ENCODE measurements around the gene B4GALT5.

The B4GALT5 gene

DNA sequence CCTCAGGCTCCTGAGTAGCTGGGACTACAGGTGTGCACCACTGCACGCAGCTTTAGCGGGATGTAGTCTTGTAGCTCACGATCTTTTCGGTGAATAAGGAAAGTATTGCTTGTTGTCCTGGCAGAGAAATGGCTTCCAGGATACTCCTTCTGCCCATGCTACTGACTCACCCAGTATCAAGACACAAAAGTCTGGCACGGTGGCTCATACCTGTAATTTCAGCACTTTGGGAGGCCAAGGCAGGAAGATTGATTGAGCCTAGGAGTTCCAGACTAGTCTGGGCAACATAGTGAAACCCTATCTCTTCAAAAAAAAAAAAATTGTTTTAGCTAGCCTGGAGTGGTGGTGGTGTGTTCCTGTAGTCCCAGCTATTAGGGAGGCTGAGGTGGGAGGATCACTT lies 40.9 kb upstream of the B4GALT5 start:
- H3K4ac ChIP-seq (ENCODE audit: low read depth, low read length), result no peak overlapping the region
- H3K4me1 ChIP-seq (ENCODE audit: control insufficient read depth in 1 of 2, insufficient read depth in 2 of 2, low read length in 2 of 2), result peaks cover 3 to 8% of the 10 kb centered on the region in 2 experiments
- no peak overlapping the region for H3K4me2 ChIP-seq (ENCODE audit: low read length)
- no peak overlapping the region for H4K12ac ChIP-seq (ENCODE audit: low read depth, low read length)
- H3K23ac ChIP-seq (ENCODE audit: low read length), result no peak overlapping the region
- H3K9me3 ChIP-seq (ENCODE audit: insufficient read depth, low read depth, low read length), result peaks cover 3% of the 10 kb centered on the region
- H3K9ac ChIP-seq (ENCODE audit: low read length), result no peak overlapping the region
- no peak overlapping the region for H2BK120ac ChIP-seq (ENCODE audit: insufficient read depth, low read length, poor library complexity)
- peaks cover 3% of the 10 kb centered on the region for H3K79me1 ChIP-seq (ENCODE audit: low read length)
- H2AFZ ChIP-seq (ENCODE audit: insufficient read depth, low read length, poor library complexity), result no peak overlapping the region
- no peak overlapping the region for H2BK12ac ChIP-seq (ENCODE audit: low read length)
- H3K36me3 ChIP-seq (ENCODE audit: control insufficient read depth in 1 of 2, insufficient read depth in 2 of 2, low read length in 2 of 2), result no peaks in the 10 kb centered on the region
- H4K91ac ChIP-seq (ENCODE audit: low read depth, low read length), result no peak overlapping the region
- H3K14ac ChIP-seq (ENCODE audit: low read length), result no peak overlapping the region
- no peak for DNase-seq
- no peaks in the 10 kb centered on the region for H3K27me3 ChIP-seq (ENCODE audit: insufficient read depth, low read length)
- no peak overlapping the region for H2AK5ac ChIP-seq (ENCODE audit: low read length)
- no peaks in the 10 kb centered on the region for H3K79me2 ChIP-seq (ENCODE audit: control insufficient read depth, insufficient read depth, low read length, poor library complexity)
- no peak overlapping the region for H3K4me3 ChIP-seq (ENCODE audit: low read depth, low read length)
- no peak overlapping the region for H4K8ac ChIP-seq (ENCODE audit: low read depth, low read length)
- H2BK5ac ChIP-seq (ENCODE audit: low read depth, low read length, poor library complexity), result no peak overlapping the region
- H3K18ac ChIP-seq (ENCODE audit: low read length), result no peak overlapping the region
- no CpG with 5 or more reads among the region's 5 CpGs for WGBS (ENCODE audit: extremely low coverage, insufficient coverage, insufficient read length)
- no peak overlapping the region for H3K27ac ChIP-seq (ENCODE audit: low read depth, low read length)

DNA sequence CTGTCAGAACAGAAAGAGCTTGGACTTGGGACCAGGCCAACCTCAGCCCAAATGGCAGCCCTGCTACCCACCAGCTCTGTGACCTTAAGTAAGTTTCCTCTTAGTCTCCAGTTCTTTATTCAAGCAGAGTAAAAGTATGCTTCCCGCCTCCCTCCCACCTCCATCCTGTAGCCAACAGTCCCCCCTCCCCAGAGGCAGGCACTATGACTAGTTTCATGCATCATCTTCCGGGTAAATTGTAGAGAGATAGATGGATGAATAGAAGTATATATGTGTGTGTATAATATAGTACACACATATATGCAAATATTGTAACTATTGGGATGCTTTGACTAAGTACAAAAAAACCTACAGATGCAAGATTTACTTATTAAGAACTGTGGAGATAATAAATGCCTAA lies 39.5 kb upstream of the B4GALT5 start:
- H3K4me1 ChIP-seq (ENCODE audit: control insufficient read depth in 1 of 2, insufficient read depth in 2 of 2, low read length in 2 of 2), result peaks cover under 1 to 1% of the 10 kb centered on the region in 2 experiments
- no peak overlapping the region for H3K4me2 ChIP-seq (ENCODE audit: low read length)
- H3K27me3 ChIP-seq (ENCODE audit: insufficient read depth, low read length), result no peaks in the 10 kb centered on the region
- no peaks in the 10 kb centered on the region for H3K36me3 ChIP-seq (ENCODE audit: control insufficient read depth in 1 of 2, insufficient read depth in 2 of 2, low read length in 2 of 2)
- H3K9me3 ChIP-seq (ENCODE audit: insufficient read depth, low read depth, low read length), result no peaks in the 10 kb centered on the region
- no peak overlapping the region for H3K23ac ChIP-seq (ENCODE audit: low read length)
- H2AFZ ChIP-seq (ENCODE audit: insufficient read depth, low read length, poor library complexity), result no peak overlapping the region
- H3K14ac ChIP-seq (ENCODE audit: low read length), result no peak overlapping the region
- no peak overlapping the region for H3K27ac ChIP-seq (ENCODE audit: low read depth, low read length)
- H3K4me3 ChIP-seq (ENCODE audit: low read depth, low read length), result no peak overlapping the region
- no peak overlapping the region for H2AK5ac ChIP-seq (ENCODE audit: low read length)
- peaks cover under 1% of the 10 kb centered on the region for H3K79me1 ChIP-seq (ENCODE audit: low read length)
- no peaks in the 10 kb centered on the region for H3K79me2 ChIP-seq (ENCODE audit: control insufficient read depth, insufficient read depth, low read length, poor library complexity)
- H4K8ac ChIP-seq (ENCODE audit: low read depth, low read length), result no peak overlapping the region
- no CpG with 5 or more reads among the region's 2 CpGs for WGBS (ENCODE audit: extremely low coverage, insufficient coverage, insufficient read length)
- no peak overlapping the region for H3K18ac ChIP-seq (ENCODE audit: low read length)
- no peak overlapping the region for H2BK12ac ChIP-seq (ENCODE audit: low read length)
- no peak overlapping the region for H4K91ac ChIP-seq (ENCODE audit: low read depth, low read length)
- no peak overlapping the region for H2BK120ac ChIP-seq (ENCODE audit: insufficient read depth, low read length, poor library complexity)
- H3K9ac ChIP-seq (ENCODE audit: low read length), result no peak overlapping the region
- no peak for DNase-seq
- no peak overlapping the region for H2BK5ac ChIP-seq (ENCODE audit: low read depth, low read length, poor library complexity)
- H3K4ac ChIP-seq (ENCODE audit: low read depth, low read length), result no peak overlapping the region
- H4K12ac ChIP-seq (ENCODE audit: low read depth, low read length), result no peak overlapping the region

DNA sequence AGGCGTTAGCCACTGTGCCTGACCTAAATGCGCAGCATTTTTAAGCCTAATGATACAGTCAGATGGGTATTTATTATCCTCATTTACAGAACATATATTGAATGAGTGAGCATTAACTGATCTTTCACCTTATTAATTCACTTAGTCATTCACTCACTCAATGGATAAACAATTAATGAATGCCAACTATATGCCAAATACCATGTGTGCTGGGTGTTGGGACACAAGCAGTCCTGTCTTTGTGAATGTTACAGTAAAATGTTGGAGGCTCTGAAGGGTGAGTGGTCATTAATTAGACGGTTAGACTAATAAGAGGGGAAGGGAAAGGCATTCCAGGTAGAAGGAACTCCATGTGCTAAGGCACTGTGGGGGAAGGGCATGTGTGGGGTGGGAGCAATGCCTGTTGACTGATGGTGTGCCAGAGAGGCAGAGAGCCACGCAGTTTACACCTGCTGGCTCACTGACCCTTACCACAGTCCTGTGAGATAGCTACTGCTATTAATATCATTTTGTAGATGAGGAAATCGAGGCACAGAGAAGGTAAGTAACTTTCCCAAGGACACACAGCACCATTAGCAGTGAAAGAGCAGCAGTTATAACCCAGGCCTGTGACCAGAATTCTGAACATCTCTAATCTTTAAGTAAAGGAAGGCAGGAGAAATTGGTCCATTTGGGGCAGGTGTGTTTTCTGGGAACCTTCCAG lies 38.7 kb upstream of the B4GALT5 start:
- no peak overlapping the region for H2BK120ac ChIP-seq (ENCODE audit: insufficient read depth, low read length, poor library complexity)
- no peaks in the 10 kb centered on the region for H3K79me2 ChIP-seq (ENCODE audit: control insufficient read depth, insufficient read depth, low read length, poor library complexity)
- H4K91ac ChIP-seq (ENCODE audit: low read depth, low read length), result no peak overlapping the region
- no peak overlapping the region for H2BK5ac ChIP-seq (ENCODE audit: low read depth, low read length, poor library complexity)
- H3K18ac ChIP-seq (ENCODE audit: low read length), result no peak overlapping the region
- H3K4me1 ChIP-seq (ENCODE audit: control insufficient read depth in 1 of 2, insufficient read depth in 2 of 2, low read length in 2 of 2), result peaks cover 4 to 7% of the 10 kb centered on the region in 2 experiments
- WGBS (ENCODE audit: extremely low coverage, insufficient coverage, insufficient read length), result no CpG with 5 or more reads among the region's 5 CpGs
- no peak overlapping the region for H3K27ac ChIP-seq (ENCODE audit: low read depth, low read length)
- H3K27me3 ChIP-seq (ENCODE audit: insufficient read depth, low read length), result no peaks in the 10 kb centered on the region
- H2BK12ac ChIP-seq (ENCODE audit: low read length), result no peak overlapping the region
- H2AFZ ChIP-seq (ENCODE audit: insufficient read depth, low read length, poor library complexity), result no peak overlapping the region
- H3K4me2 ChIP-seq (ENCODE audit: low read length), result no peak overlapping the region
- no peak overlapping the region for H3K14ac ChIP-seq (ENCODE audit: low read length)
- no peak overlapping the region for H3K23ac ChIP-seq (ENCODE audit: low read length)
- H3K9me3 ChIP-seq (ENCODE audit: insufficient read depth, low read depth, low read length), result no peaks in the 10 kb centered on the region
- no peak overlapping the region for H3K4ac ChIP-seq (ENCODE audit: low read depth, low read length)
- H3K9ac ChIP-seq (ENCODE audit: low read length), result no peak overlapping the region
- no peak overlapping the region for H2AK5ac ChIP-seq (ENCODE audit: low read length)
- no peak overlapping the region for H4K8ac ChIP-seq (ENCODE audit: low read depth, low read length)
- no peak overlapping the region for H4K12ac ChIP-seq (ENCODE audit: low read depth, low read length)
- H3K36me3 ChIP-seq (ENCODE audit: control insufficient read depth in 1 of 2, insufficient read depth in 2 of 2, low read length in 2 of 2), result no peaks in the 10 kb centered on the region
- peaks cover 4% of the 10 kb centered on the region for H3K79me1 ChIP-seq (ENCODE audit: low read length)
- DNase-seq, result no peak
- H3K4me3 ChIP-seq (ENCODE audit: low read depth, low read length), result no peak overlapping the region

DNA sequence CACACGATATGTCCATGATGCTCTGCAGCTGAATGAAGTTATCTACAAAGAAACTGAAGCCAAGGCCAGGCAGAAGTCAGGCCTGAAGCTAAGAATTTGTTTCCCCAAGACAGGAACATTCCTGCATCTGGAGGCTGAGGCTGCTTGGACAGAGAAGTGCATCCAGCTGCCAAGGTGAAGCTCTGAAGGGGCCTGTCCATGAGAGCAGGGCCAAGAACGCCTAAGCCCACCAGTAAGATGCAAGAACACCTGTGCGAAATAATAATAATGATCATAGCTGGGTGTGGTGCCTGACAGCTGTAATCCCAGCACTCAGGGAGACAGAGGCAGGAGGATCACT lies 37.7 kb upstream of the B4GALT5 start:
- no peak overlapping the region for H4K12ac ChIP-seq (ENCODE audit: low read depth, low read length)
- no peak overlapping the region for H2BK5ac ChIP-seq (ENCODE audit: low read depth, low read length, poor library complexity)
- H3K27ac ChIP-seq (ENCODE audit: low read depth, low read length), result no peak overlapping the region
- H3K4me2 ChIP-seq (ENCODE audit: low read length), result no peak overlapping the region
- no peak overlapping the region for H2BK120ac ChIP-seq (ENCODE audit: insufficient read depth, low read length, poor library complexity)
- DNase-seq, result no peak
- H3K4me3 ChIP-seq (ENCODE audit: low read depth, low read length), result no peak overlapping the region
- no peak overlapping the region for H2BK12ac ChIP-seq (ENCODE audit: low read length)
- no CpG with 5 or more reads among the region's 3 CpGs for WGBS (ENCODE audit: extremely low coverage, insufficient coverage, insufficient read length)
- no peak overlapping the region for H3K23ac ChIP-seq (ENCODE audit: low read length)
- no peak overlapping the region for H4K91ac ChIP-seq (ENCODE audit: low read depth, low read length)
- H2AK5ac ChIP-seq (ENCODE audit: low read length), result no peak overlapping the region
- no peak overlapping the region for H2AFZ ChIP-seq (ENCODE audit: insufficient read depth, low read length, poor library complexity)
- no peaks in the 10 kb centered on the region for H3K27me3 ChIP-seq (ENCODE audit: insufficient read depth, low read length)
- H3K14ac ChIP-seq (ENCODE audit: low read length), result no peak overlapping the region
- peaks cover 4% of the 10 kb centered on the region for H3K79me1 ChIP-seq (ENCODE audit: low read length)
- no peak overlapping the region for H4K8ac ChIP-seq (ENCODE audit: low read depth, low read length)
- H3K9me3 ChIP-seq (ENCODE audit: insufficient read depth, low read depth, low read length), result no peaks in the 10 kb centered on the region
- H3K79me2 ChIP-seq (ENCODE audit: control insufficient read depth, insufficient read depth, low read length, poor library complexity), result no peaks in the 10 kb centered on the region
- H3K4me1 ChIP-seq (ENCODE audit: control insufficient read depth in 1 of 2, insufficient read depth in 2 of 2, low read length in 2 of 2), result peaks cover 4 to 7% of the 10 kb centered on the region in 2 experiments
- H3K4ac ChIP-seq (ENCODE audit: low read depth, low read length), result no peak overlapping the region
- no peak overlapping the region for H3K18ac ChIP-seq (ENCODE audit: low read length)
- H3K9ac ChIP-seq (ENCODE audit: low read length), result no peak overlapping the region
- H3K36me3 ChIP-seq (ENCODE audit: control insufficient read depth in 1 of 2, insufficient read depth in 2 of 2, low read length in 2 of 2), result no peaks in the 10 kb centered on the region
